ENCODE measurements around the gene TCF7.

The TCF7 gene

GRCh38 chr5:134143431-134143830 is 28.9 kb downstream of the TCF7 start:
- Histone ChIP-seq H3K9me3 (ENCODE audit: control insufficient read depth in 5 of 5, low read length in 5 of 5) (no peaks in the 10 kb centered on the region), H3K9ac (ENCODE audit: low read length in 5 of 5) (no peak overlapping the region), H3K27me3 (ENCODE audit: control insufficient read depth in 5 of 5, insufficient read depth in 4 of 5, low read length in 5 of 5) (no peaks in the 10 kb centered on the region), H3K36me3 (ENCODE audit: control insufficient read depth in 5 of 5, insufficient read depth in 5 of 5, low read length in 5 of 5) (peaks cover 0 to 69% (median 49%) of the 10 kb centered on the region in 5 donors), H3K4me1 (ENCODE audit: control insufficient read depth in 5 of 5, insufficient read depth in 5 of 5, low read length in 5 of 5) (peaks cover 4 to 29% (median 16%) of the 10 kb centered on the region in 5 donors), H3K27ac (ENCODE audit: low read depth, low read length) (no peak overlapping the region), H3K4me3 (ENCODE audit: low read depth in 1 of 5, low read length in 5 of 5) (no peak overlapping the region)

- H3K27me3 ChIP-seq (ENCODE audit: control insufficient read depth in 5 of 5, insufficient read depth in 4 of 5, low read length in 5 of 5): no peaks in the 10 kb centered on the region
- H3K4me1 ChIP-seq (ENCODE audit: control insufficient read depth in 5 of 5, insufficient read depth in 5 of 5, low read length in 5 of 5): peaks cover 4 to 25% (median 14%) of the 10 kb centered on the region in 5 donors
- H3K9ac ChIP-seq (ENCODE audit: low read length in 5 of 5): no peak overlapping the region
- no peak overlapping the region for H3K4me3 ChIP-seq (ENCODE audit: low read depth in 1 of 5, low read length in 5 of 5)
- no peaks in the 10 kb centered on the region for H3K9me3 ChIP-seq (ENCODE audit: control insufficient read depth in 5 of 5, low read length in 5 of 5)
- H3K27ac ChIP-seq (ENCODE audit: low read depth, low read length): no peak overlapping the region
- H3K36me3 ChIP-seq (ENCODE audit: control insufficient read depth in 5 of 5, insufficient read depth in 5 of 5, low read length in 5 of 5): peaks cover 4 to 75% (median 55%) of the 10 kb centered on the region in 5 donors
Measured at GRCh38 chr5:134143944-134144941, 29.8 kb downstream of the TCF7 start.

DNA sequence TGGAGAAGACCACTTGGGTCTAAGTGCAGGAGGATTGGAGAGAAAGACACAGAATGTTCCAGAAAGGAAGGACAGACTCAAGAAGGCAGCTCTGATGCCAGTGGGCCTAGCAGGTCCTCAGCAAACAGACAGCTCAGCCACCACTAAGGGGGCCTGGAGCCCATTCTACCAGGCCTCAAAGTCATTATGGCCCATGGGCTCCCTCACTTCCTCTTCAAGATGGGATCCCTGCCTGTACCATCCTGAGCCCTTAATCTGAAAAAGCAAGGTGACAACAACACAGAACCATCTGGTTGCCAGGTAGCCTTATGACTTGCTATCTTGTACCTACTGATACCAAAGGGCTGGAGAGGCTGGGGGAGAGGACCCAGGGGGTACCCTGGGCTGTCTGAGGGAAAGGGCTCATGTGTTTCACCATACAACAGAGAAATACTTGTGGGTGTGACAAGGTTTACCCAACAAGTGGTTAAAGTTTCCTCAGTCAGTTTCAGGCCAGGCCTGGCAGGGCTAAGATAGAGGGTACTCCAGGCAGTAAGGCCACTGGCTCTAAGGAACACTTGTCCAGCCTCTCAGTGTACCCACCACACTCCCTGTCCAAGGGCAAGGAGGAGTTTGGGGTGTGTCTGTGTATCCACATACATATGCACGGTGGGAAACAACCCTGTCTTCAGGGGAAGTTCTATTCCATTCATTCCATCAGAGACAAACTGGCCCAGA is 30.7 kb downstream of the TCF7 start:
- Histone ChIP-seq H3K27me3 (ENCODE audit: control insufficient read depth in 5 of 5, insufficient read depth in 4 of 5, low read length in 5 of 5) (no peaks in the 10 kb centered on the region), H3K9ac (ENCODE audit: low read length in 5 of 5) (no peak overlapping the region), H3K36me3 (ENCODE audit: control insufficient read depth in 5 of 5, insufficient read depth in 5 of 5, low read length in 5 of 5) (peaks cover 10 to 84% (median 59%) of the 10 kb centered on the region in 5 donors), H3K27ac (ENCODE audit: low read depth, low read length) (no peak overlapping the region), H3K4me1 (ENCODE audit: control insufficient read depth in 5 of 5, insufficient read depth in 5 of 5, low read length in 5 of 5) (peaks cover 4 to 23% (median 11%) of the 10 kb centered on the region in 5 donors), H3K4me3 (ENCODE audit: low read depth in 1 of 5, low read length in 5 of 5) (no peak overlapping the region), H3K9me3 (ENCODE audit: control insufficient read depth in 5 of 5, low read length in 5 of 5) (no peaks in the 10 kb centered on the region)

GRCh38 chr5:134145779-134146581 is 31.5 kb downstream of the TCF7 start:
- H3K36me3 ChIP-seq (ENCODE audit: control insufficient read depth in 5 of 5, insufficient read depth in 5 of 5, low read length in 5 of 5): peaks cover 15 to 88% (median 64%) of the 10 kb centered on the region in 5 donors
- peaks cover 4 to 18% (median 16%) of the 10 kb centered on the region in 5 donors for H3K4me1 ChIP-seq (ENCODE audit: control insufficient read depth in 5 of 5, insufficient read depth in 5 of 5, low read length in 5 of 5)
- peak overlapping the region in 1 of 5 donors; percentile 12 for H3K9ac ChIP-seq (ENCODE audit: low read length in 5 of 5)
- no peak overlapping the region for H3K4me3 ChIP-seq (ENCODE audit: low read depth in 1 of 5, low read length in 5 of 5)
- H3K27ac ChIP-seq (ENCODE audit: low read depth, low read length): no peak overlapping the region
- no peaks in the 10 kb centered on the region for H3K9me3 ChIP-seq (ENCODE audit: control insufficient read depth in 5 of 5, low read length in 5 of 5)
- H3K27me3 ChIP-seq (ENCODE audit: control insufficient read depth in 5 of 5, insufficient read depth in 4 of 5, low read length in 5 of 5): no peaks in the 10 kb centered on the region

DNA sequence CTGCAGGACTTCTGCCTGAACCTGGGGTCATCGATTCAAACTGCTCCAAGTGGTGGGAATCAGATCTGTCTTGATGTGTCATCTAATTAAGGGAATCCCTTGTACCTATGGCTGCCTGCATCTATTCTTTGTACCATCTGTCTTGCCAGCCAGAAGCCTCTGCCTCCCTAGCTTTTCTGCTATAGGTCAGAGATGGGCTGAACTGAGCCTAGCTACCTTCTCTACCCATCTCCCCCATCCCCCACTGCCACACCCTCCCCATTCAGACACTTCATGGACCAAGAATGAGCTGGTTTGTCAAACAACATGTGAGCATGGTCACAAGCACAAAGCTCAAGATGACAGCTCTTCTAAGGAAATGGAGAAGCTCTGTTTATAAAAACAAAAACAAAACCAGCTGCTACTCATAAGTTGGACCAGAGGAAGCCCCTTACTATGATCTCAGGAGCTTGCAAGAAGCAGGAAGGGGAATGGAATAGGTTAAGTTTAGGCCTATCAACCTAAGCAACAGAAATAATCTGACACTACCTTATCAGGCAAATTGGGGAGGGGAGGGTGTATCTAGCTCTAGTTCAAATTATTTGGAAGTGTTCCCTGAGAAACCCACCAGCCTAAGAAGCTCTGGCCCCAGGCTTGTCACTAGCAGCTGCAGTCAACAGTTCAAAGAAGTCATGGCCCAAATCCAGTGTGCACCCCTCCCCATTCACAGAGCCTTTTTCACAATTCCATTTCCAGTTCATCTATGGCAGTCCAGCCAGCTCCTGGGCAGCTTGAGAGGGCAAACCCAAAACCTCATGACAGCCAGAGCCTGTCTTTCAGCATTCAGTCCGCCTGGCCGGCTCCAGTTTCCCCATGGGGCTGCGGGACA is 32.4 kb downstream of the TCF7 start:
- H3K4me1 ChIP-seq (ENCODE audit: control insufficient read depth in 5 of 5, insufficient read depth in 5 of 5, low read length in 5 of 5): peaks cover 4 to 18% (median 16%) of the 10 kb centered on the region in 5 donors
- no peak overlapping the region for H3K27ac ChIP-seq (ENCODE audit: low read depth, low read length)
- H3K4me3 ChIP-seq (ENCODE audit: low read depth in 1 of 5, low read length in 5 of 5): no peak overlapping the region
- H3K36me3 ChIP-seq (ENCODE audit: control insufficient read depth in 5 of 5, insufficient read depth in 5 of 5, low read length in 5 of 5): peaks cover 17 to 86% (median 65%) of the 10 kb centered on the region in 5 donors
- H3K9ac ChIP-seq (ENCODE audit: low read length in 5 of 5): peak overlapping the region in 1 of 5 donors; percentile 12
- H3K27me3 ChIP-seq (ENCODE audit: control insufficient read depth in 5 of 5, insufficient read depth in 4 of 5, low read length in 5 of 5): no peaks in the 10 kb centered on the region
- H3K9me3 ChIP-seq (ENCODE audit: control insufficient read depth in 5 of 5, low read length in 5 of 5): no peaks in the 10 kb centered on the region

- Histone ChIP-seq H3K27me3 (ENCODE audit: control insufficient read depth in 5 of 5, insufficient read depth in 4 of 5, low read length in 5 of 5) (no peaks in the 10 kb centered on the region), H3K36me3 (ENCODE audit: control insufficient read depth in 5 of 5, insufficient read depth in 5 of 5, low read length in 5 of 5) (peaks cover 20 to 86% (median 63%) of the 10 kb centered on the region in 5 donors), H3K4me3 (ENCODE audit: low read depth in 1 of 5, low read length in 5 of 5) (no peak overlapping the region), H3K9ac (ENCODE audit: low read length in 5 of 5) (no peak overlapping the region), H3K27ac (ENCODE audit: low read depth, low read length) (no peak overlapping the region), H3K9me3 (ENCODE audit: control insufficient read depth in 5 of 5, low read length in 5 of 5) (no peaks in the 10 kb centered on the region), H3K4me1 (ENCODE audit: control insufficient read depth in 5 of 5, insufficient read depth in 5 of 5, low read length in 5 of 5) (peaks cover 4 to 18% (median 16%) of the 10 kb centered on the region in 5 donors)
Measured at GRCh38 chr5:134148316-134148715, 33.8 kb downstream of the TCF7 start.

- Histone ChIP-seq H3K9ac (ENCODE audit: low read length in 5 of 5) (no peak overlapping the region), H3K27me3 (ENCODE audit: control insufficient read depth in 5 of 5, insufficient read depth in 4 of 5, low read length in 5 of 5) (no peaks in the 10 kb centered on the region), H3K9me3 (ENCODE audit: control insufficient read depth in 5 of 5, low read length in 5 of 5) (no peaks in the 10 kb centered on the region), H3K4me1 (ENCODE audit: control insufficient read depth in 5 of 5, insufficient read depth in 5 of 5, low read length in 5 of 5) (peaks cover 4 to 18% (median 16%) of the 10 kb centered on the region in 5 donors), H3K36me3 (ENCODE audit: control insufficient read depth in 5 of 5, insufficient read depth in 5 of 5, low read length in 5 of 5) (peaks cover 25 to 86% (median 64%) of the 10 kb centered on the region in 5 donors), H3K4me3 (ENCODE audit: low read depth in 1 of 5, low read length in 5 of 5) (no peak overlapping the region), H3K27ac (ENCODE audit: low read depth, low read length) (no peak overlapping the region)
Measured at GRCh38 chr5:134148986-134149539, 34.6 kb downstream of the TCF7 start.

GRCh38 chr5:134149571-134150303 is 35.3 kb downstream of the TCF7 start:
- Histone ChIP-seq H3K27me3 (ENCODE audit: control insufficient read depth in 5 of 5, insufficient read depth in 4 of 5, low read length in 5 of 5) (no peaks in the 10 kb centered on the region), H3K9me3 (ENCODE audit: control insufficient read depth in 5 of 5, low read length in 5 of 5) (no peaks in the 10 kb centered on the region), H3K27ac (ENCODE audit: low read depth, low read length) (peak overlapping the region; percentile 43), H3K9ac (ENCODE audit: low read length in 5 of 5) (peak overlapping the region in 1 of 5 donors; percentile 16), H3K4me3 (ENCODE audit: low read depth in 1 of 5, low read length in 5 of 5) (no peak overlapping the region), H3K4me1 (ENCODE audit: control insufficient read depth in 5 of 5, insufficient read depth in 5 of 5, low read length in 5 of 5) (peaks cover 4 to 18% (median 16%) of the 10 kb centered on the region in 5 donors), H3K36me3 (ENCODE audit: control insufficient read depth in 5 of 5, insufficient read depth in 5 of 5, low read length in 5 of 5) (peaks cover 29 to 85% (median 63%) of the 10 kb centered on the region in 5 donors)

Measured in subcutaneous abdominal adipose tissue (tissue), 5 donors.